ENCODE data around the gene CAPN15. TPM values are rescaled to one million over a fixed set of nuclear protein-coding genes. Genes with fewer than 3 reads are reported as not detected.

CAPN15 gene
- total RNA-seq, 2 experiments from 2014 or later = 32.9 to 54.0 TPM

- H2AFZ ChIP-seq (ENCODE audit: low read length) = no peak overlapping the region
- no peaks in the 10 kb centered on the region for H3K9me2 ChIP-seq (ENCODE audit: insufficient read depth, low read length)
- ChIA-PET POLR2A (no interaction called here), CTCF (ENCODE audit: unreplicated experiment) (no interaction called here)
- peaks cover 7% of the 10 kb centered on the region; the same call in 1 of the 2 replicates for H3K79me2 ChIP-seq (ENCODE audit: insufficient read depth, low read depth, low read length)
- no peak overlapping the region for H3K27ac ChIP-seq (ENCODE audit: low read depth, low read length, poor library complexity, severe bottlenecking)
- BruUV-seq (replicated peaks) = no TSS peak
- H3K4me1 ChIP-seq (ENCODE audit: insufficient read depth, low read length, poor library complexity, severe bottlenecking) = peaks cover 20% of the 10 kb centered on the region
- no peak overlapping the region for H3K4me2 ChIP-seq (ENCODE audit: low read length)
- DNase-seq (ENCODE audit: low spot score) = no peak
- TF ChIP-seq EZH2phosphoT487 (IDR thresholded peaks at IDR 0.05; ENCODE audit: borderline replicate concordance, low read depth, low read length) (no peak), CTCF (conservative IDR thresholded peaks at IDR 0.05; ENCODE audit: low read length) (no peak)
- H3K36me3 ChIP-seq (ENCODE audit: insufficient read depth, low read length) = peaks cover 4% of the 10 kb centered on the region; the same call in 1 of the 2 replicates
- no peaks in the 10 kb centered on the region for H3K9me3 ChIP-seq (ENCODE audit: low read length)
- no peaks in the 10 kb centered on the region for H4K20me1 ChIP-seq (ENCODE audit: insufficient read depth, low read length)
- intact Hi-C loops (cut with micrococcal nuclease; ENCODE audit: unreplicated experiment) = no loop called here
- H3K4me3 ChIP-seq (ENCODE audit: low read depth, low read length, poor library complexity, severe bottlenecking) = no peak overlapping the region
Observed at GRCh38 chr16:572865-573650, 45.5 kb downstream of the CAPN15 start.

- H3K4me3 ChIP-seq (ENCODE audit: low read depth, low read length, poor library complexity, severe bottlenecking) = no peak overlapping the region
- H3K27ac ChIP-seq (ENCODE audit: low read depth, low read length, poor library complexity, severe bottlenecking) = no peak overlapping the region
- H3K9me2 ChIP-seq (ENCODE audit: insufficient read depth, low read length) = no peaks in the 10 kb centered on the region
- H4K20me1 ChIP-seq (ENCODE audit: insufficient read depth, low read length) = no peaks in the 10 kb centered on the region
- no peak overlapping the region for H3K4me2 ChIP-seq (ENCODE audit: low read length)
- ChIA-PET CTCF (ENCODE audit: unreplicated experiment) (no interaction called here), POLR2A (no interaction called here)
- no peak for TF ChIP-seq CTCF (conservative IDR thresholded peaks at IDR 0.05; ENCODE audit: low read length)
- no peak for TF ChIP-seq EZH2phosphoT487 (IDR thresholded peaks at IDR 0.05; ENCODE audit: borderline replicate concordance, low read depth, low read length)
- no TSS peak for BruUV-seq (replicated peaks)
- intact Hi-C loops (cut with micrococcal nuclease; ENCODE audit: unreplicated experiment) = no loop called here
- peaks cover 7% of the 10 kb centered on the region; the same call in 1 of the 2 replicates for H3K79me2 ChIP-seq (ENCODE audit: insufficient read depth, low read depth, low read length)
- H3K36me3 ChIP-seq (ENCODE audit: insufficient read depth, low read length) = peaks cover 4% of the 10 kb centered on the region; the same call in 1 of the 2 replicates
- DNase-seq (ENCODE audit: low spot score) = no peak
- peaks cover 20% of the 10 kb centered on the region for H3K4me1 ChIP-seq (ENCODE audit: insufficient read depth, low read length, poor library complexity, severe bottlenecking)
- H3K9me3 ChIP-seq (ENCODE audit: low read length) = no peaks in the 10 kb centered on the region
- no peak overlapping the region for H2AFZ ChIP-seq (ENCODE audit: low read length)
Observed at GRCh38 chr16:574021-574760, 46.7 kb downstream of the CAPN15 start.
